Measurements from ENCODE around the gene LCP1.

Gene LCP1

DNA sequence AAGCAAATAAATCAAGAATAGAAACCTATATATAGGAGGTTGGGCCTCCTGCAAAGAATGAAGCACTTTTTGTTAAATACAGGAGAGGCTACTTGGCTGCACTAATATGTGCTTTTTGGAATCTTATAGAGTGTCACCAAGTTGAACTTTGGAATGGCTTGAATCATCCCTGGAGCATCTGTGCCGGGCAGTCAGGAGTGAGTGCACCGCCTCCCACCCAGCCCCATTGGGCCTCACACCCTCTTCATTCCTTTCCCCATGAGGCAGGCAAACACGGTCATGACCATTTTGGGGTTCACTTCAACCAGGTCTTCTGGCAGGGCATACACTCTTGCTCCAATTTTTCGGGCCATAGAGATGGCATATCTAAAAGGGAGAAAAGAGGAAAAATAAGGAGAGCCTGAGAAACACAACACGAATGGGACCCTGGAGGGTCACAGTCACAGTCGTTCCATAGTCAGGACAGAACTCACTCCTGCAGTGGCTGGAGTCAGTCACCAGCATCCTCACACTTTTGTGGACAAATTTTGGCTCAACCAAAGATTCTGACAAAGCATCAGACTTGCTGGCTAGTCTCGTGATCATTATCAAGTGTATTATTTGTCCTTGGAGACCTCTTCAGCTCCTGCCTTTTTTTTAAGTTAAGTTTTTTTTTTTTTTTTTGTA, 54.5 kb downstream of the LCP1 start:
- no peak for DNase-seq (ENCODE audit: low read depth)

DNA sequence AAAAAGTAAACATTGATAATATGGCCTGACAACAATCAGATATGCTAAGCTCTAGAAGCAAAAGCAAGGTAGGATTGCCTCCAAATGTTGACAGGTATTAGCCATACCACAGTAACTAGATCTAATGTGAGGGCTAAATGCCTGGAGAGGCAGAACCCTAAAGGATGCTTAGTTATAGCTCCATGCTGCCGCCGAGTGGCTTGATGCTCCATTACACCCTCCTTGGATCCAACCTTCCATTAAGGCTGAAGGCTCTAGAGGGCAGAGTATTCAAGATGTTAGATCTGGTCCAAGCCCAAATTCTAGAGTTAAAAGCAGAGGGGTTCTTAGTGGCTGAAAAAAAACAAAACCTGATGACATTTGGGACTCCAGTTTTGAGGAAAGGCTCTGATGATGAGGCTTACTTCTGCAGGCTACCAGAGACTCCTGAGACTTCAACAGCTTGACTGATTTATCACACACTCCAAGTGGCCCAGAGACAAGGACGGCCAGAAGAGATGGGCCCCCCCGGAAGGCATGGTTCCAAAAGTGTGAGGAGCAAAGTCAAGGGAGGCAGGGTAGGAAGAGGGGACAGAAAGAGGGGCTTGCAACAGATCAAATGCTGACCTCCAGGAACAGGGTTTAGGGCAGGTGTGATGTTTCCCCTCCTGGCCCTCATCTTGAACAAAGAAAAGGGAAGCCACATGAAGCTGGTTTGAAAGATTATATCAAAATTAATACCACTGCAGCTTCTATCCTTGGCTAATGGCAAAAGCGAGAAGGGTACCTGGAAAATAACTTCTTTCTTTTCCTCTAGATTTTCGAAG, 55.2 kb downstream of the LCP1 start:
- DNase-seq (ENCODE audit: low read depth), result peak; percentile 44

DNA sequence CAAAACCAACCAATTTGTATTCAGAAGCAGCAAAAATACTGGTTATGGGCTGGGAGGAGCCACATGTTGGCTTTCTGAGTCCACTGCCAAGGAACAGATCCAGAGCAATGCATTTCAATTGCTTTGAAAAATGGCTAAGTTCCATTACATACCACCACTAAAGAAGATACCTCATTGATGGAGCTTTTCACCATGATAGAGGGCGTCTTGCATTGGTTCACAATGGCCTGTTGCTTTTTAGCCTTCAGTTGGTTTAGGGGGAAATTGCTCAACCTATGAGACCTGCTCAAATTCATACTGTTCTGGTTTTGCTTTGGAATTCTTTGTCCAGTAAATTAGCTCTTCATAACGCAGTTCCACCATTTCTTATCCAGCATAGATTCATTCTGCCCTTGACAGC, 55.9 kb downstream of the LCP1 start:
- DNase-seq (ENCODE audit: low read depth), result no peak

DNA sequence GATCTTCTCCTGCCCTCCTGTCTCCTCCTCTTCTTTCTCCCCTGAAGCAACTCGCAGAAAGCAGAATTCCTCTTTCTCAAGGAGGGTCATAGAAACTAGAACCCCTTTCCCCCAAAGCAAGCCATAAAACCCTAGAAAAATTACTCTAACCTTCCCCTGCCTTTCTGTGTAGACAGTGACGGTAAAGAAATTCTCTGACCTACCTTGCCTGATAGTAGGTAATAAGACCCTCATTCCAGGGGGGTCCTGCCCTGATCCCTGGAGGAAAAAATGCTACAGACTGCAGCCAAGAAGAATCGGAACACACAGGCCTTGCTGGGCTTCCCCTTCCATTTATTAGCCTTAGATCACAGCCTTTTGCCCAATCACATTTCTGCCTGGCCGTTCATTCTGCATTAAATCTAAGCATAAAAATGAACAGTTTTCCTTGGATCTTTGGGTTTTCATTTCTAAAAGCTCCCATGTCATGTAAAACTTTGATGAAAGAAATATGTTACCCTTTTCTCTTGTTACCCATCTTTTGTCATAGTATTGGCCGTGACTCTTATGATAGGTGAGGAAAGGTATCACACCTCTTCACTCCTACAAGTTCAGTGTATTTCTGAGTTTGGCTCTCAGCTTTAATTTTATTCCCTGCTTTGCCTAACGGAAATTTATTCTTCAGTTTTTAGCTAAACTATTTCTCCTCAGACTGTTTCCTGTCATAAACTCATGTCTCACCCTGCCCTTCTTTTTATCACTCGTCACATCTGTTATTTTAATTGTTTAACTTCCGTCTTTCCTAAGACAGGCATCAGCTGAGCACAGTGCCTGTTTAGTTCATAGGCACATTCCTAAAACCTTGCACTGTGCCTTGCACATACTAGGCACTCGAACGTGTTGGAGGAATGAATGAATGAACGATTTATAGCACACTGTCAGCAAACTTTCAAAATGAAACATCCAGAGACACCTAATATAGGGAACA, 56.7 kb downstream of the LCP1 start:
- DNase-seq (ENCODE audit: low read depth), result no peak

DNA sequence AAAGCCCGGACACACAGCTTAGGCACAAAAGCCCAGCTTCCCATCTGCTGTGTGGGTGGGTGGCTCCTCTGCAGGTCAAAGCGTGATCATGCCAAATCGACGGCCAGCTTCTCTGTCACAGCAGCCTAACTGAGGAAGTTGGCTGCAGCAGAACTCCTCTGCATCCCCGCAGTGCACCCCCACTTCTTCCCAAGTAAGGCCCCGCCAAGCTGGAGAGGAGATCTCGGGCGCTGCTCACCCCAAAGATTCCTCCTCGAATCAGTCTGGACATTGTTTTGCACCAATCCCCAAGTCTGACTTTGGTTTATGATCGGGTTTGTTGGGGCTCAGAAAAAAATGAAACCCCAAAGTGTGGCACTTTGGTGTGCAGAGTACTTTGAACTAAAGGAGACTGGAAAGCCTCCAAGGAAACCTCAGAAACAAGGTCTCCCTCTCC, 57.4 kb downstream of the LCP1 start:
- DNase-seq (ENCODE audit: low read depth), result peak; percentile 11

DNA sequence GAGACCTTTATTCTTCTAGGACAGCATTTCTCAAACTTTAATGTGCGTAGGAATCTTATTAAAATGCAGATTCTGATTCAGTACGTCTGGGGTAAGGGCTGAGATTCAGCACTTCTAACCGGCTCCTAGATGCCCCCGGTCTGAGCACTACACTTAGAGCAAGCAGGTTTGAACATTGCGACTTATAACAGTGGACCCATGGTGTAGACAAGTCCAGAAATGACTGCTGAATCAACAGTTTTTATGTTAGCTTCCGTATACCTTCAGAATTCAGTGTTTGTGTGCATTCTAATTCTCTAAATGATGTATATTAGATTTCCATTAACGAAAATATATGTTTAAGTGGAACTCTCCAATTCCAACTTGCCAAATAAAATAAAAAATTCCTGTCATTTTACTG, 59.7 kb downstream of the LCP1 start:
- no peak for DNase-seq (ENCODE audit: low read depth)

DNA sequence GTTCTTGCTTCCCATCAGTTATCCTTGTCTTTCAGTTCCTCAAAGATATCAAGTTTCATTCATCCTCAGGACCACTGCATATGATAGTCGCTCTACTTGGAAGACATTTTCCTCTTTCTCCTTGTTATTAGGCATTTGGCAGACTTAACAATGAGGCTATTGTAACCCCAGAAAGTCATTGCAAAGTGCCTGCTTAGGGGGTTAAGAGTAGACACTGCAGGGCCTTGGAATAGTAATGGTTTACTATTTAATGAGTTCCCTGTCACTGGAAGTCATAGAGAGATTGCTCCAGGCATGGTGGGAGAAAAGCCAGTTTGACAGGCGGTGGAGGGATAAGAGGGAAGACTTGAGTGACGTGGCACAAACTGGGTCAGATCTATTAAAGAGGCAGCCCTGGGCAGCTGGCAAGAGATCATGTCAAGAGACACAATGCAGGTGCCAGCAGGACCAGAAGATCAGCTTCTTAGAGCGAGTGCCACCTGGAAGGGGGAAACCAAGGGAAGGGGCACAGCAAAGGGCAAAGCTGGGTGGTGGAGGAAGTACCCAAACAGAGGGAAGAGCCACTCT, 60.3 kb downstream of the LCP1 start:
- no peak for DNase-seq (ENCODE audit: low read depth)

DNA sequence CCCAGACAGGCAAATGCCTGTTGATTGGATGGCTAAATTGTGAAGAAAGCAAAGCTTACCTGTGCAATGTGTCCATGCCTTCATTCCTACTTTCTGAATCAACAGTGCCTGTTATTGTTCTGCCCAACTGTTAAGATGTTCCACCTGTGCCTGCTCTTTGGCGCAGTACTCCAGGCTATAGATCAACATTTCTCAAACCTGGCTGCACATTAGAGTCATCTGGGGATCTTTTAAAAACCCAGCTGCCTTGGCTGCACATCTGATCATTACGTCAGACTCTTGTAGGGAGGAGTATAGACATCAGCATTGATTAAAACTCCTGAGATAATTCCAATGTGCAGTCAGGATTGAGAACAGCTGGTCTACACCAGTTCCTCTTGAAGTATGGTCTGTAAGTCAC, 60.9 kb downstream of the LCP1 start:
- no peak for DNase-seq (ENCODE audit: low read depth)

DNA sequence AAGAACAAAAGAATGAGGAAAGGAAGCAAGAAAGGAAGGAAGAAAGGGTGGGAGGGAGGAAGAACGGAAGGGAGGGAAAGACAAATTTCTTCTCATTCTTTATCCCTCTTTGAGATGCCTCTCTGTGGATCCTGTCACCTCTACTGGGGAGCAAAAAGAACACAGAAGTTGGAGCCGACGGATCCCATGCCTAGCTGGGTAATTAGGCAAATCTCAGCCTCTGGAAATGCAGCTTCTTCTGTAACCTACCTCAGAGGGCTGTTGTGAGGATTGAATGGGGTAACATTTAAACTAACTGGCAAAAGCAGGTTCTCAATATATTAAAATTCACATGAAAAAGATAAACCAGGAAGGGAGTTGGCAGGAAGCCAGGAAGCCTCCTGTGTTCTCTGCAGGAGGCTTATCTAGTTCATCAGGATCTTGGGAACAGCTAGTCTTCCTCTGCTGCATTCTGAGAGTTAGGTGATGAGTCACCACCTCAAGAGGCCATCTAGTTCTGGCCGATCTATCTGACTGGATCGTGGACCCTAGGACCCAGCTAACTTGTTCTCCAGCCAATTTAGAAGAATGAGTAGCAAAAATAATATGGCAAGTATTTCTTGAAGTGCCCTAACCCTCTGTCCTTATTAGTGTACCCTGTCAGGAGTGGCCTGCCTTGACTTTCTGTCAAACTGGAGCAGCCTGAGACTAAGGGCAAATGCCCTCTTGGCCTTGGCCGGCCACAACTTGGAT, 61.9 kb downstream of the LCP1 start:
- no peak for DNase-seq (ENCODE audit: low read depth)

DNA sequence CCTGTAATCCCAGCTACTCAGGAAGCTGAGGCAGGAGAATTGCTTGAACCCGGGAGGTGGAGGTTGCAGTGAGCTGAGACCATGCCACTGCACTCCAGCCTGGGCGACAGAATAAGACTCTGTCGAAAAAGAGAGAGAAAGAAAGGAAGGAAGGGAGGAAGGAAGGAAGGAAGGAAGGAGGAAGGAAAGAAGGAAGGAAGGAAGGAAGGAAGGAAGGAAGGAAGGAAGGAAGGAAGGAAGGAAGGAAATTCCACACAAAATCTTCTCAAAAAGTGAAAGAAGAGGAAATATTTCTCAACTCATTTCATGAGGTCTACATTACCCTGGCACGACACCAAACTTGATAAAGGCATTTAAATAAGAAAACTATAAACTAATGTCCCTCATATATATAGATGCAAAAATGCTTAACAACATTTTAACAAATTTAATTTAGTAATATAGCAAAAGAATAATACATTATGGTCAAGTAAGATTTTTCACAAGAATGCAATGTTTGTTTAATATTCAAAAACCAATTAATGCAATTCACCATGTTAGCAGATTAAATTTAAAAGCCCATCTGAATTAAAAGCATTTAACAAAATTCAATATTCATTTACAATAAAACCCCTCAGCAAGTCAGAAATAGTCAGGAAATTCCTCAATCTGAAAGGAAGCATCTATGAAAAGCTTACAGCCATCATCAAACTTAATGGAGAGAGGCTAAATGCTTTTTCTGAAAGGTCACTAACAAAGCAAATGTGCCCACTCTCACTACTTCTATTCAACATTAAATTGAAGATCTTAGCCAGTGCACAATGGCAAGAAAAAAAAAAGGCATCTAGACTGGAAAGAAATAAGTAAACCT, 65.1 kb downstream of the LCP1 start:
- no peak for DNase-seq (ENCODE audit: low read depth)

DNA sequence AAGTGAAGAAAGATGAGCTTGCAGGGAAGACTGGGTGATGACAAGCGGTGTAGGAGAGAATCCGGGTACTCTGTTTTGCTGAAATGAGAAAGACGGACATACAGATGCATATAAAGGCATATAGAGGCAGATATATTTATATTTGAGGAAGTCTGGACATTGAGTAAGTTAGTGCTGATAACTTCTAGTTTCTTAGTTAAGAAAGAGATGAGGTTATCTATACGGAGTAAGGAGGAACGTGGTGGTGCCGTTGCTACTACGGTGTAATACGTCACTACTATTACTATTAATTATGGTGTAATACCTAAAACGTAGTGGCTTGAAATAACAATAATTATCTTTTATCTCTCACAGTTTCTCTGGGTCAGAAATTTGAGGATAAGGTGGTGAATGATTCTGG, 67.4 kb downstream of the LCP1 start:
- DNase-seq (ENCODE audit: low read depth), result no peak

DNA sequence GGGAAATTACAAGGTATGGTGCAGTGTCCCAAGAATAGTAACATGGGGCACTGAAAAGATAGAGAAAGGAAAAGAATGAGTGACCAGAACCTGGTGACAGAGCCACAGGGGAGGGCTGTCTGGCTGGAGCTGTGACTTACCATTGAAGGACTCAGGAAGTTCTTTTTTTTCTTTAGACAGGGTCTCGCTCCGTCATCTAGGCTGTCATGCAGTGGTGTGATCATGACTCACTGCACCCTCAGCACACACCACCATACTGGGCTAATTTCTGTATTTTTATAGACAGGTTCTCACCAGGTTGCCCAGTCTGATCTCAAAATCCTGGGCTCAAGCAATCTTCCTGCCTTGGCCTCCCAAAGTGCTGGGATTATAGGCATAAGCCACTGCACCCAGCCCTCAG, 68.4 kb downstream of the LCP1 start:
- DNase-seq (ENCODE audit: low read depth), result no peak

DNA sequence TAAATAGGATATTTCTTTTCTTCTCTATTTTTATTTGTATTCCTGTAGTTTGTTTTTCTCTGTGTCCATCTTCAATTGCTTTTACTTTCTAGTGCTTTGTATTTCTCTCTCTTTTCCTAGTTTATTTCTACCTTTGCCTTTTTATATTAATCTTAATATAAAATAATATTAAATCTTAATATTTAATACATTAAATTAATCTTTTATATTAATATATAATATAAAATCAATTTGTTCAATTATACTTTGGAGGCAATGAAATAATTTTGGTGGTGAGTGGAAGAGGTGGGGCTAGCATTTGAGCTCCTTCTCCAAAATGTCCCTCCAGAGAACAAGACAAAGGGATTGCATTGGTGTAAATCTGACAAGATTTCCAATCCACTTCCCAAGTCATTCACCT, 70.8 kb downstream of the LCP1 start:
- no peak for DNase-seq (ENCODE audit: low read depth)

DNA sequence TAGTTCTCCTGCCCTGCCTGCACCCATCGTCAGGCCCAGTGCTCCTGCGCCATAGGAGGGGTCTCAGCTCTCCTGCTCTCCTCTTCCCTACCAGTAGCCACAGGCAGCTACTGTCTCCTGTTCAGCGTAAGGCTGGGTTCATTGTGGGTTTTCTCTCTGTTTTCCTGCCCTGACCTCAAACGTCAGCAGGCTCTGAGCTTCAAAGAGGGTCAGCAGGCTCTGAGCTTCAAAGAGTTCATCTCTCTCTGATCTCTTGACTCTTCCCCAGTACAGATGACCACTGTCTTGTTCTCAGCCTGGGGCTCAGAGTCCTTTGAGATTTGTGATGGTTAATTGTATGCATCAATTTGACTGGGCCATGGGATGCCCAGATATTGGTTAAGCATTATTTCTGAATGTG, 72.5 kb downstream of the LCP1 start:
- no peak for DNase-seq (ENCODE audit: low read depth)

DNA sequence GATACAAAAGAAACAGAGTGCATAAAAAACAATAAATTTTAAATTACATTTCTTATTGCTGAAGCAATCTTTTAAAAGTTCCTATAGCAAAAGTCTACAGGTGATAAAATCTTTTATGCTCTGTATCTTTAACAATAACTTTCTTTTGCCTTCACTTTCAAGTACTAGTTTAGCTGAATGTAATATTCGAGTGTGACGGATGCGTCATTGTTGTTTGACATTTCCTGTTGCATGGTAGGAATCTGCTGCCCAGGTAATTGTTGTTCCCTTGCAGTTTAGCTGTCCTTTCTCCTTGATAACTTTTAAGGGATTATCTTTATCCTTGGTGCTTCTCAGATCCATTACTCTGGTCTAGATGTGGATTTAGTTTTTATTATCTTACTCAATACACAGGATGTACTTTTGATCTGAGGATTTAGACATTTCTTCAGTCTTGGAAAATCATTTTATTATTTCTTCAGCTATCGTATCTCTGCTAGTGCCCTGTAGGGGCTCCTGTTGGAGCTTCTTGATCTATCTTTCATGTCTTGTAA, 75.1 kb downstream of the LCP1 start:
- DNase-seq (ENCODE audit: low read depth), result no peak

DNA sequence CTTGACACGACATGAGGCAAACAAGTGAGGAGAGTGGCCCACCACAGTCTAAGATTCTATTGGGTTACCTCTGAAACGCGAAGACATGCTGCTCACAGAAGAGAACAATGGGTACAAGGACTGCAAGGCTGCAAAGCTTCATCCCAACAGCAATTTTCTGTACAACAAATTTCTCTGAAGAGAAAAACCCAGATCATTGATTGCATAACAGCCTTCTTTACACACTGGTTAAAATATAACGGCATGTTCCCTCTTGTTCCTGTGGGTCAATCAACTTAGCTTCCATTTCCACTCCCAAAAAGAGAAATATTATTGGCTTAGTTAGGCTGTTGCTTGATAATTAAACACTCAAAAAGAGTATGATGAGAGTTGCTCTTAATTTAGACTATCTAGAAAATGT, 77.1 kb downstream of the LCP1 start, which contains the start of gene CPB2:
TSS of gene CPB2 (minus strand) at position 166 of the 400 bp plus-strand sequence. CDS start at position 142, 24 bp downstream.
- no peak for DNase-seq (ENCODE audit: low read depth)

DNA sequence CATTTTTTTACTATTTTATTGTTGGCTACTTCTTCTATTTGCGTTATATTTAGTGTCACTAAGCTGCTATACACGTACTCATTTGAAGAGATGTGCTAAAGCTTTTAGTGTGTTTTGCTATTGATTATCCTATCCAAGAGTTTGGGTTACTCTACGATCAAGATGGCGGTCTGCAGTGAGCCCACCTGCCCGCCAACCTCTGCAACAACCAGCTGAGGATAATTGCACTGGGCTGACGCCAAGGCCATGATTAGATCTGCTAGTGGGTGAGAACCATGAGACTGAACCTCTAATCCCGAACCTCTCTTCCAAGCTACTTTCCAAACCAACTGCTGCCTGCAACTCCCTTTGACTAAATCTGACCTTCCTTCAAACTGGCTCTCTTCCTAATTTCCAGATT, 78.9 kb downstream of the LCP1 start:
- DNase-seq (ENCODE audit: low read depth), result no peak

DNA sequence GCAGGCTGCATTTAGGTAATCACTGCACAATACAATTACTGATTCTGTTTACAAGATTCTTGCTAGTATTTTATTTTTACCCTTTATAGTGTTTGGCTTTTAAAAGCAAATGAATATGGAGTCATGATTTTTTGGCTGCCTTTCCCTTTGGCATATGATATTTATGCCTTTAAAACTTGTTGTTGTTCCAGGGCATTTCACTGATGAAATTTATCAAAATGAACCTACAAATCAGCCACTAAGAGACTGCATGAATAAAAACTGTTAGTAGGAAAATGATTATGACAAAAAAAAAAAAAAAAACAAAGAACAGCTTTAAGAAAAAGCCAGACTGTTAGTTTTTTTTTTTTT, 79.7 kb downstream of the LCP1 start:
- no peak for DNase-seq (ENCODE audit: low read depth)

DNA sequence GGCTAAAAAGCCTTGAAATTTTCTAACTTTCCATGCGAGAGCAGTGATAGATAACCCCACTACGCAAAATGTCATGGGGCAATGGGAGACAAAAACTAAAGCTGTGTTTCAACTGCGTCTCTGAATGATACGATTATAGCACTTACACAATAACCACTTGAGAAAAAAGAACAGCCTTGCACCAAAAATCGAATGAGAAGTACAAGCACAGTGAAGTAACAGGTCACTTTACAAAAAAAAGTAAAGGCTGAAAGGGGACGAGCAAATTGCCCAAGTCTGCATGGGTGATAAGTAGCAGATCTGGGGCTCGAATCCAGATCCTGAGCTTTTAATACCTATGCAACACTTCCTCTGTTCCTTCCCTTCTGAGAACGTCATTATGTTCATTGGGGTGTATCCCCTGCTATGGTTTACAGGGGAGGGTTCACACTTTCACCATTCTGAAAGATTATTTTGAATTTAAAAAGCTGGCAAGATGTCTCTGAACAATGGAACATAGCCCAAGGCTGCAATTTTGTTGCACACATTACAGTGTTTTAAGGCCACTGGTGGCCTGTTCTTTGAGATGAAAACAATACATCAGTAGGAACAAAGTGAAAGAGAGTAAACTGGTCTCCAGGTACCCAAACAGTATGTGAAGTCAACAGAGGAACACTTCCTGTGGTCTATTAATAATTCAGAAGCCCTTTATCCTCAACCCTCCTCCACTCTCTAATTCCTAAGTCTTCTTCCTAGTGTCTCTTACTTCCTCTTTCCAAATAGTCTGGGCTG, 80.3 kb downstream of the LCP1 start:
- DNase-seq (ENCODE audit: low read depth), result no peak

DNA sequence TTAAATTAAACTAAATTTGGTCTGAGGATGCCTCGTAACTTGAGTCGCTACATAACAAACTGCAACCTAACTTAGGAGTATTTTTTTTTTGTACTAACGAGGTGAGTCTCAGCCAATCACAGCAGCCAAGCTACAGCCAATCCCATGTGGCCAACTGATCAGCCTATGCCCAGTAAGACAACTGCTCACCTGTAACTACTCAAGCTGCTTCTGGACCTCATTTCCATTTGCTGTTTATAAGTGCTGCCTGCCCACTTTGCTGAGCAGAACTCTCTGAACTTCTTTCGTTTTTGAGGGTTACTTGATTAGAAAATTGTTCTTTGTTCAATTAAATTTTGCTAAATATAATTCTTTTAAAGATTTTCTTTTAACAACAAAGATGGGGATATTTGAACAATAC, 81.0 kb downstream of the LCP1 start:
- DNase-seq (ENCODE audit: low read depth), result no peak
